Fibroblast of villous mesenchyme (primary cell): ENCODE results near the gene IRF3. TPM values are rescaled to one million over a fixed set of nuclear protein-coding genes. Genes with fewer than 3 reads are reported as not detected.

Experiments
- DNase-seq: peaks from one replicate; pipeline ENCODE4 v3.0.0-alpha.2; 2010; ENCODE audit warnings: low read depth
- H3K4me3 ChIP-seq: 2 replicates; pipeline ENCODE4 v1.5.1; 2011; ENCODE audit warnings: low read depth, mild to moderate bottlenecking, low read length
- total RNA-seq: library from RNA; depleted of rRNA; stranded (reverse); fragments of >200 nt; gene quantifications from 2 replicates; pipeline ENCODE4 v1.2.3, GENCODE V29; 2012
- TF ChIP-seq, protein P1 (sequence below): IDR thresholded peaks from 2 replicates; pipeline ENCODE4 v1.5.1; 2012; ENCODE audit warnings: low read depth, mild to moderate bottlenecking, low read length; ENCODE audit not compliant: insufficient read depth

IRF3 gene
- total RNA-seq, 1 donor: 66.5 TPM

DNA sequence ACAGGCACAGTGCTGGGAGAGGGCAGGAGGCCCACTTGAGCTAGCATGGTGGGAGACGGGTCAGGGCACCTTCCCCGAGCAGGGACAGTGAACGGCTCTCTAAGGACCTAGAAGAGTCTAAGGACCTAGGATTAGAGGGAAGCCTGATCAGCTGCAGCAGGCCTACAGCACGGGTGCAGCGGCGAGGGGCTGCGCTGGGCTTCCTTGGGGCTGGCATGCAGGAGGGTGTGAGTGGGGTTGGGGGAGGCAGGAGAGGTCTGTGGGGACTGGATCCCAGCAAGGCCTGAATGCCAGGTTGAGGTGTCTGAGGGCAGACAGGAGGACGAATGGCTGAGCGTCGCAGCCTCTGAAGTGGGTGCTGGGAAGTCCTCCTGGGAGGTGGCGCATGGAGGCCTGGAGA is 20.1 kb downstream of the IRF3 start:
- no peak for DNase-seq
- H3K4me3 ChIP-seq: no peak overlapping the region
- TF ChIP-seq, protein P1, sequence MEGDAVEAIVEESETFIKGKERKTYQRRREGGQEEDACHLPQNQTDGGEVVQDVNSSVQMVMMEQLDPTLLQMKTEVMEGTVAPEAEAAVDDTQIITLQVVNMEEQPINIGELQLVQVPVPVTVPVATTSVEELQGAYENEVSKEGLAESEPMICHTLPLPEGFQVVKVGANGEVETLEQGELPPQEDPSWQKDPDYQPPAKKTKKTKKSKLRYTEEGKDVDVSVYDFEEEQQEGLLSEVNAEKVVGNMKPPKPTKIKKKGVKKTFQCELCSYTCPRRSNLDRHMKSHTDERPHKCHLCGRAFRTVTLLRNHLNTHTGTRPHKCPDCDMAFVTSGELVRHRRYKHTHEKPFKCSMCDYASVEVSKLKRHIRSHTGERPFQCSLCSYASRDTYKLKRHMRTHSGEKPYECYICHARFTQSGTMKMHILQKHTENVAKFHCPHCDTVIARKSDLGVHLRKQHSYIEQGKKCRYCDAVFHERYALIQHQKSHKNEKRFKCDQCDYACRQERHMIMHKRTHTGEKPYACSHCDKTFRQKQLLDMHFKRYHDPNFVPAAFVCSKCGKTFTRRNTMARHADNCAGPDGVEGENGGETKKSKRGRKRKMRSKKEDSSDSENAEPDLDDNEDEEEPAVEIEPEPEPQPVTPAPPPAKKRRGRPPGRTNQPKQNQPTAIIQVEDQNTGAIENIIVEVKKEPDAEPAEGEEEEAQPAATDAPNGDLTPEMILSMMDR: no peak

DNA sequence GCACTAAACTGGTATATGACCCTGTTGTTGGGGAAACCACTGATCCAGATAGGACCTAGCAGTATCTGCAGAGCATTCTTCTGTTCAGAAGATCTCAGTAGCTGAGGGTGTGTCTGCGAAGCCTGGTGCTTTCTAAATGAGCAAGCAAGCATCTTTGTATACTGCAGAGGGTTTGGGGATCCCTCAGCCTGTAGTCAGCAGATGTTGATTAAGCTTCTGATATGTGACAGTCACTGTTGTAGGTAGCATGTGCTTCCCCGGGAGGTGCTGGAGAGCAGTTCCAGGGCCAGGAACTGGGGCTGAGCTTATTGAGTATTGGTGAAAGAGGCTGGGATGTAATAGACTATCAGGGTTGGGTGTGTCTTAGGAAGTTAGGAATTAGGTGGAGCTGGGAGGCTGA is 22.2 kb downstream of the IRF3 start:
- TF ChIP-seq, protein P1: no peak
- peak overlapping the region; percentile 10 for H3K4me3 ChIP-seq
- no peak for DNase-seq

DNA sequence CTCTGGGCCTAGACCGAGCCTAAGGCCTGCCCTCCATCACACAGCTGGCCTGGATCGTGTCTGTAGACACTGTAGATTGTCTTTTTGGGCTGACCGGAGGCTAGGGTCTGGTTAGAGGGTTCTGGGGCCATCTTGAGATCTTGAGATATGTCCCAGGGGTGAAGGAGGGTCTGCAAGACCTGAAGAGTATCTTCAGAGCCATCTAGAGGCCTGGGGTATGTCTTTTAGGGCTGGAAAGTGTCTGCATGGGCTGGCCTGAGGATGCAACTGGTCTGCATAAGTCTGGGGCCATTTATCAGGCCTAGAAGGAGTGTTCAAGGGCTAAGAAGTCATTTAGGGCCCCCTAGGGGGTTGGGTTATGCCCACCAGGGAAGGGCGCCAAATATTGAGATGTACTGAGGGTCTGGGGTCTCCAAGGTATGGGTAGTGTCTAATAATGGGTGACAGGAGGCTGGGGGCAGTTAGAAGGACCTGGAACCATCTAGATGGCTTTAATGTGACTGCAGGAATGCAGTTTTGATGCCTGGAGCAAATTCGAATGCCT is 23.1 kb downstream of the IRF3 start:
- peak overlapping the region; percentile 95 for H3K4me3 ChIP-seq
- TF ChIP-seq, protein P1: no peak
- peak; percentile 24 for DNase-seq

DNA sequence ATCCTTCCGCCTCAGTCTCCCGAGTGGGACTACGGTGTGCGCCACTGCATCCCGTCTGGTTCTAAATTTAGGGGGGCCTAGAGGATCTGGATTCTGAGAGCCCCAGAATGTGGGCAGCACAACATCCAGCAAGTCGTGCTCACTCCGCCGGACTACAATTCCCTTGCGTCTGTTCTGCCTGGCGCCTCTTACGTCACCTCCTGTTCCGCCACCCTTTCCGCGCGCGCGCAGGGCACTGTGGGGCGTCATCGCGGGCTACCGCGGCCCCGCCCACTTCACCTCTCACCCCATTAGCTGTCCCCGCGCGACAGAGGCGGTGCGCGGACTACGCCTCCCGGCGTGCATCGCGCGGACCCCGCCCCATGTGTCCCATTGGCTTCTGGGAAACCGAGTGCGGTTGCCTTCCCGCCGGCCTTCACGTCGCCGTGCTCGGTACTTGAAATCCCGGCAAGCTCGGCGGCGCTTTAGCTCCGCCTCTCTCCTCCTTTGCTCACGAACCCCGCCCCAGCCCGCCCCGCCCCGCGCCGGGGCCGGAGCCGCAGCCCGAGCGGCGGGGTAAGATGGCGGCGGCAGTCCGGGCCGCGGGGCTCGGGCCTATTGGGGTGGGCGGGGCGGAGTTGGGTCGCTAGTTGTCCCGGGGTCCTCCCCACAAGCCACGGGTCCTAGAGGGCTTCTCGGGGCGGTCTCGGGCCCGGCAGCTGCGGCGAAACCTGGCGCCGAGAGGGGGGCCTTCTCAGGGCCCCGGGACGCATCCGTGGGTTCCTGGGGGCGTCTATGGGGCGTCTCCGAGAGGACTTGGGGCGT is 23.8 kb downstream of the IRF3 start, which contains the start of gene SCAF1:
TSS of gene SCAF1 (plus strand) at position 522 of the 804 bp plus-strand sequence. CDS start 2,818 bp downstream, outside the sequence.
- H3K4me3 ChIP-seq: peak within 1 kb of the TSS; percentile 95
- DNase-seq: peak; percentile 99

DNA sequence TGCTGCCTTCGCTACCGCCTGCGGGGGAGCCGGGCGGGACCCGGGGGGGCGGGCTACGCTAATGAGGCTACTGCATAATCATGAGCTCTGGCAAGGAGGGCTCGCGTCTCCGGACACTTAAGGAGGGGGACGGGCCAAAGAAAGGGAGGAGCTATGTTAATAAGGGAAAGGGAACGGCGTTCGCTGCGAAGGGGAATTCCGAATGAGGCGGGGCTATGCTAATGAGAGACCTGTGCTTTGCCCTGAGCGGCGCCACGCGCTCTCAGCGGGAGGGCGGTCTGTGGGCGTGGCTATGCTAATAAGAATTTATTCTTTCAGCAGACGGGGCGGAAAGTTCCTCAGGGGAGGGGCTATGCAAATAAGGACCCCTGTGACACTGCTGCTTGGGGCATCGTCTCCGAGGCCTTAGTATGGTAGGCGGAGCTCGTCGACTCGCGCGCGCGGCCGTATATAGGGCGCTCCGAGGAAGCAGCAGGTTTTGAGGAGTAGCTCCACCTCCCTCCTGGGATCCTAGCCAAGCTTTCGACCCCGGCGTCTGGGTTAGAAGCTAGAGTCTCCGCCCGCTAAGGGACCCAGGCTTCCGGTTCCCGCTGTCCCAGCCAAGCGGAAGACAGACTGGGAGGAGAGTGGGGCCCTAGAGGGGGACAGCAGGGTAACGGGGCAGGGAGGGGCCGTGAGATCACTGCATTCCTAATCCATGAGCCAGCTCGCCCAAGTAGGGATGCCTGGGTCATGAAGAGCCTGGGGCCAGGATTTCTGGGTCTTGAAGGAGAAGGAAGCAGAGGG is 25.4 kb downstream of the IRF3 start, which contains the start of gene RRAS:
TSS of gene RRAS (minus strand) at position 31 of the 786 bp plus-strand sequence. CDS start 45 bp downstream, outside the sequence.
- H3K4me3 ChIP-seq: peak within 1 kb of the TSS; percentile 84
- TF ChIP-seq, protein P1: no peak
- peak; percentile 100 for DNase-seq

More for the DNA sequence above, 23.8 kb downstream of the IRF3 start, which contains the start of gene SCAF1:
- TF ChIP-seq, protein P1: no peak

DNA sequence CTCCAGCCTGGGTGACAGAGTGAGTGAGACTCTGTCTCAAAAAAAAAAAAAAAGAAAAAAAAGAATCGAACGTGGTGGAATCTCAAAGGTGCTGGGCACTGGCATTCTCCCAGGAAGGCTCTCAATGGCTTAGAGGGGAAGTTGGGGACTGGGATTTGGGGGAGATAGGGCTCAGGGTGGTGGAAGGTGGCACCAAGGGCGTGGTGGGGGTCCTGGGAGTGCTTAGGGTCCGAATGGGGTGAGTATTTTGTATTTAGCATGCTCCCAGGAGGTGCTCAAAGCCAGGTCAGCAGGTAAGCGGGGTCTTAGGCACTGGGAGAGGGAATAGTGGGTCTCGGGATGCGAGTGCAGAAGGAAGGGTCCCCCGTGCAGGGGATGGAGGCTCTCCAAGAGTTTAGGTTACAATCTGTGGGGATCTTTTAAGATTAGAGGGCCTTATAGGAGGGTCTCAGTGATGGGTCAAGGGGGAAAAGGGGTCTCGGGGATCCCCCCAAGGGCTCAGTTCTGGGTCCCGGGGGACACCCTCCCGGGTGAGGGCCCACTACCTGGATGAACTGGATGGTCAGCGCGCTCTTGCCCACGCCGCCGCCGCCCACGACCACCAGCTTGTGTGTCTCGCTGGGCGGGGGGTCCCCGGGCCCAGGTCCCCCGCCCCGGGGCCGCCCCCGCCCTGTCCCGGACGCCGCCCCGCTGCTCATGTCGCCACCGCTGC is 26.1 kb downstream of the IRF3 start:
- no peak for DNase-seq
- peak overlapping the region; percentile 84 for H3K4me3 ChIP-seq
- TF ChIP-seq, protein P1: no peak
